SK-N-SH treated with all-trans-retinoic acid at 6 μM for 48 hours (cell line): ENCODE measurements around the gene EEFSEC.

ENCODE experiments used
- ATAC-seq: fragments of 200-7000 bp; cut with Tn5 transposase; 3 replicates; pipeline ENCODE4 v1.9.1; 2020; ENCODE audit warnings: mild to moderate bottlenecking, moderate library complexity
- ARNTL ChIP-seq: fragments of 450-650 bp; formaldehyde crosslinking; IDR thresholded peaks from 2 replicates; pipeline ENCODE4 v1.5.0; 2020; ENCODE audit warnings: low read depth, mild to moderate bottlenecking, moderate library complexity, borderline replicate concordance
- BACH2 ChIP-seq: fragments of 250-450 bp; sonication (Bioruptor Pico); IDR thresholded peaks from 2 replicates; pipeline ENCODE4 v1.9.0; 2021; ENCODE audit warnings: mild to moderate bottlenecking, borderline replicate concordance
- CSDC2 ChIP-seq: fragments of 250-450 bp; sonication (Bioruptor Pico); IDR thresholded peaks from 2 replicates; pipeline ENCODE4 v1.5.0; 2020; ENCODE audit warnings: mild to moderate bottlenecking, moderate library complexity
- ESRRG ChIP-seq: fragments of 250-450 bp; sonication (Bioruptor Pico); IDR thresholded peaks from 2 replicates; pipeline ENCODE4 v1.6.1; 2021; ENCODE audit warnings: mild to moderate bottlenecking
- GLIS3 ChIP-seq: fragments of 250-450 bp; sonication (Bioruptor Pico); IDR thresholded peaks from 2 replicates; pipeline ENCODE4 v1.5.0; 2020; ENCODE audit warnings: mild to moderate bottlenecking, moderate library complexity
- ISL1 ChIP-seq: fragments of 250-450 bp; sonication (Bioruptor Pico); IDR thresholded peaks from 2 replicates; pipeline ENCODE4 v2.1.2; 2022; ENCODE audit warnings: mild to moderate bottlenecking, moderate library complexity
- OSR1 ChIP-seq: fragments of 250-450 bp; sonication (Bioruptor Pico); IDR thresholded peaks from 2 replicates; pipeline ENCODE4 v1.8.0; 2022; ENCODE audit warnings: moderate library complexity, mild to moderate bottlenecking, inconsistent platforms
- PPARA ChIP-seq: fragments of 250-450 bp; sonication (Bioruptor Pico); IDR thresholded peaks from 2 replicates; pipeline ENCODE4 v1.5.0; 2020; ENCODE audit warnings: mild to moderate bottlenecking, borderline replicate concordance
- RARB ChIP-seq: fragments of 250-450 bp; sonication (Bioruptor Pico); IDR thresholded peaks from 2 replicates; pipeline ENCODE4 v1.8.0; 2021; ENCODE audit warnings: mild to moderate bottlenecking, moderate library complexity
- SNAI2 ChIP-seq: fragments of 250-450 bp; sonication (Bioruptor Pico); IDR thresholded peaks from 2 replicates; pipeline ENCODE4 v1.5.0; 2020; ENCODE audit warnings: mild to moderate bottlenecking, moderate library complexity
- TCF4 ChIP-seq: fragments of 250-450 bp; sonication (Bioruptor Pico); IDR thresholded peaks from 2 replicates; pipeline ENCODE4 v1.8.0; 2021; ENCODE audit warnings: mild to moderate bottlenecking, moderate library complexity, borderline replicate concordance
- TOX ChIP-seq: fragments of 250-450 bp; sonication (Bioruptor Pico); IDR thresholded peaks from 2 replicates; pipeline ENCODE4 v1.8.0; 2021; ENCODE audit warnings: mild to moderate bottlenecking, moderate library complexity, borderline replicate concordance
- ZC3H10 ChIP-seq: fragments of 250-450 bp; sonication (Bioruptor Pico); IDR thresholded peaks from 2 replicates; pipeline ENCODE4 v1.5.1; 2021; ENCODE audit warnings: mild to moderate bottlenecking, moderate library complexity
- ZFP3 ChIP-seq: fragments of 250-450 bp; sonication (Bioruptor Pico); IDR thresholded peaks from 2 replicates; pipeline ENCODE4 v1.5.0; 2020; ENCODE audit warnings: mild to moderate bottlenecking, moderate library complexity
- ZFP30 ChIP-seq: fragments of 450-650 bp; formaldehyde crosslinking; IDR thresholded peaks from 2 replicates; pipeline ENCODE4 v1.5.0; 2022; ENCODE audit warnings: mild to moderate bottlenecking, moderate library complexity
- ZNF565 ChIP-seq: fragments of 450-650 bp; formaldehyde crosslinking; conservative IDR thresholded peaks from 2 replicates; pipeline ENCODE4 v1.5.0; 2020; ENCODE audit warnings: low read depth, mild to moderate bottlenecking, moderate library complexity
- ZNF70 ChIP-seq: fragments of 450-650 bp; formaldehyde crosslinking; IDR thresholded peaks from 2 replicates; pipeline ENCODE4 v1.5.0; 2020; ENCODE audit warnings: mild to moderate bottlenecking, moderate library complexity
- ZNF8 ChIP-seq: fragments of 450-650 bp; formaldehyde crosslinking; IDR thresholded peaks from 2 replicates; pipeline ENCODE4 v1.5.0; 2020; ENCODE audit warnings: mild to moderate bottlenecking, moderate library complexity
- TF ChIP-seq, protein P1 (sequence below): fragments of 250-450 bp; sonication (Bioruptor Pico); IDR thresholded peaks from 2 replicates; pipeline ENCODE4 v1.5.1; 2021; ENCODE audit warnings: mild to moderate bottlenecking, moderate library complexity
- TF ChIP-seq, protein P2 (sequence below): fragments of 250-450 bp; sonication (Bioruptor Pico); IDR thresholded peaks from 2 replicates; pipeline ENCODE4 v1.8.0; 2021; ENCODE audit warnings: low read depth, mild to moderate bottlenecking, moderate library complexity, borderline replicate concordance
- TF ChIP-seq, protein P3 (sequence below): fragments of 250-450 bp; sonication (Bioruptor Pico); IDR thresholded peaks from 2 replicates; pipeline ENCODE4 v1.5.0; 2020; ENCODE audit warnings: mild to moderate bottlenecking, moderate library complexity
- TF ChIP-seq, protein P4 (sequence below): fragments of 250-450 bp; sonication (Bioruptor Pico); IDR thresholded peaks from 2 replicates; pipeline ENCODE4 v1.8.0; 2020; ENCODE audit warnings: mild to moderate bottlenecking, moderate library complexity, borderline replicate concordance

EEFSEC gene

DNA sequence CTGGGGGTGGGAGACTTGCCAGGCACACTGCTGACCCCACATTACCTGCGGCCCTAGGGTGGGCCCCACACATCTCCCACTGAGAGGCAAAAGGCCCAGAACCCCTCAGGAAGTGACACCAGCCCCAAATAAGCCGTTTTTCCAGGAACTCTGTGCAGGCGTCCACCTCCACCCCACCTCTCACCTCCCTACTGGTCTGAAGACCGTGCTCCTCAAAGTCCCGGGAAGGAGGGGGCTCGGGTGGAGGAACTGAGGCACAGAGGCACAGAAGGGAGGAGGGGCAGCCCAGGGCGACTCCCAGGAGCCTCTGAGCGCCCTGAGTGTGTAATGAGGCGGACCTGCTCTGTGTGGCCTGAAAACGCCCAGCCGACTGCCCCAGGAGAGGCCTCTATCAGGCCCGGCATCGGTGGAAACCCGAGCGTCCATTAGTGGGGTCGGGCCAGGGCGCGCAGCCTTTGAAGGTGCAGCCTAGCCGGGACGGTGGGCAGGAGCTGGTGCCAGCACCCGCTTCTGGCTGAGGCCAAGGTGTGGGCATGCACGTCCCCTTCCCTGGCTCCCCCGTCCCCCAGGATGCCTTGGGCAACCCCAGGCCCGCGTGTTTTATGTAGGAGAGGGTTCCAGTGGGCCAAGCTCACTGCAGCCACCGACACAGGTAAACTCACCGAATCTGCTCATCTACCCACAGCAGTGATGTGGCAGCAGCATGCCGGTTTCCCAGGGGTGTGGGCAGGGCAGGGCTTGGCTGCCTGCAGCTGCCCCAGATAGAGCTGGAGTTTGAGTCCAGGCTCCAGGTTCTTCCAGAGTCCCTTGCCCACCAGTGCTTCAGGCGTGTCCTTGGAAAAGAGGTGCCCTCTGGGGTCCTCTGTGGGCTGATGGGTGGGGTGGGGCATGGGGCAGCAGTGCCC, 257.6 kb downstream of the EEFSEC start:
- peak; percentile 26; the same call in 1 of the 2 replicates for TF ChIP-seq BACH2 (CRISPR knock-in tag)
- TF ChIP-seq ZNF70 (CRISPR knock-in tag): no peak
- TF ChIP-seq, protein P1, sequence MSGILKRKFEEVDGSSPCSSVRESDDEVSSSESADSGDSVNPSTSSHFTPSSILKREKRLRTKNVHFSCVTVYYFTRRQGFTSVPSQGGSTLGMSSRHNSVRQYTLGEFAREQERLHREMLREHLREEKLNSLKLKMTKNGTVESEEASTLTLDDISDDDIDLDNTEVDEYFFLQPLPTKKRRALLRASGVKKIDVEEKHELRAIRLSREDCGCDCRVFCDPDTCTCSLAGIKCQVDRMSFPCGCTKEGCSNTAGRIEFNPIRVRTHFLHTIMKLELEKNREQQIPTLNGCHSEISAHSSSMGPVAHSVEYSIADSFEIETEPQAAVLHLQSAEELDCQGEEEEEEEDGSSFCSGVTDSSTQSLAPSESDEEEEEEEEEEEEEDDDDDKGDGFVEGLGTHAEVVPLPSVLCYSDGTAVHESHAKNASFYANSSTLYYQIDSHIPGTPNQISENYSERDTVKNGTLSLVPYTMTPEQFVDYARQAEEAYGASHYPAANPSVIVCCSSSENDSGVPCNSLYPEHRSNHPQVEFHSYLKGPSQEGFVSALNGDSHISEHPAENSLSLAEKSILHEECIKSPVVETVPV (CRISPR knock-in tag): no peak

DNA sequence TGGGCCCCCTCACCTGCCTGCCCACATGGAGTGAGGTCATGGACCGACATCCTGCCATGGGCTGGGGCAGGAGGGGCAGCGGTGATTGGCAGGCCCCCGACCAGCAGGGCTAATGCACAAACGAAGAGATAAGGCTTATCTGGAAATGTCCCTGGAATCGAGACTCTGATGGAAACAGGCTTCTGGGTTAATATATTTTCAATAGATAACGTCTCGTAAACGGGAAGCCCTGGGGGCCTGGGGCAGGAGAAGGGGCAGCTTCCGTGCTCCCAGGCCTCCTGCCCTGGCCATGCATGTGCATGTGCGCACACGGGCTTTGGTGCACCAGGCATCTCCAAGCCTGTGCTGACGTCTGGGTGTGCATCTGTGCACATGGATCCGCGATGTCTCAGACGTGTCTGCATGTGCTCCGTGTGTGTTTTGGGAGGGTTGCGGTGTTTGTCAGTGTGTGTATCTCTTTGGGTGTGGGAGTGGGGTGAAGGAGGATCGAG, 258.3 kb downstream of the EEFSEC start:
- TF ChIP-seq ARNTL (peak; percentile 51; the same call in 1 of the 2 replicates), OSR1 (CRISPR knock-in tag) (no peak), TCF4 (CRISPR knock-in tag) (peak; percentile 98), PPARA (CRISPR knock-in tag) (no peak), GLIS3 (CRISPR knock-in tag) (peak; percentile 89; the same call in 1 of the 2 replicates), ZFP3 (CRISPR knock-in tag) (no peak; the same call in 1 of the 2 replicates), ZFP30 (no peak)
- TF ChIP-seq, protein P1 (CRISPR knock-in tag): peak; percentile 73; the same call in 1 of the 2 replicates
- TF ChIP-seq, all 23 proteins: peak for 4
- ATAC-seq: peak; percentile 9; the same call in 1 of the 3 replicates

More for the DNA sequence above, 257.6 kb downstream of the EEFSEC start:
- peak; percentile 3; the same call in 1 of the 3 replicates for ATAC-seq

DNA sequence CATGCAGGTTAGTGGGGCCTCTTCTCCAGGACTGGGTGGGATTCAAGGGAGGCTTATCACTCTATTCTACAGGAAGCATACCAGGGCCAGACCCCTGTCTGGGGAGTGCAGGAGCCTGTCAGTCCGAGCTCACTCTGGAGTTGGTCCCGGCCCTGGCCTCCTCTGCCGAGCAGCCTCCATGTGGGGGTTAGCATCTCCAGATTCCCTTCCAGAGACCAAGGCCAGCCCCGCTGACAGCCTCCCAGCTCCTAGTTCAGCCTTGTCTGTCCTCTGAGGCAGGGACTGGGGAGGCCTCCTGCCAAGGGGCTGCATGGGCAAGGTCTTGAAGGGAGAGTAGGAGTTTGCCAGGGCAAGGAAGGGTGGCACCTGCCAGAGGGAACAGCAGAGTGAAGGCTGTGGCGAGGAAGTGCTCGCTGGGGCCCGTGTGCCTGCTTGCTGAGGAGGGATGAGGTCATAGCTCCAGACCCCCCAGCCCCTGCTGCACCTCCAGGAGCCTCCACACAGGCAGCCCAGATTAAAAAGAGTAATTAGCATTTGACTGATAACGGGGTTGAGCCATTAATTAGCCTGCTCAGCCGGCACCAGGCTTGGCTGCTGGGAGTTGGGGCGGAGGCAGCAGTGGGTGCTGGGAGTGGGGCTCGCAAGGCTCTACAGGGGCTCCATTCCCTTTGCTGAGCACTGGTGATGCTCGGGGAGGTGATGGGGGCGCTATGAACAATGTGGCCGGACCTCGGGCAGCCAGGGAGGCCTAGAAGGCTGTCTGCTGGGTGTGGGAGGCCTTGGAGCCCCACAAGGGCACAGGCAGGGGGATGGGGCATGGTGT, 259.1 kb downstream of the EEFSEC start:
- ATAC-seq: no peak
- TF ChIP-seq TCF4 (CRISPR knock-in tag) (peak; percentile 38; the same call in 1 of the 2 replicates), GLIS3 (CRISPR knock-in tag) (peak; percentile 33; the same call in 1 of the 2 replicates), PPARA (CRISPR knock-in tag) (no peak), BACH2 (CRISPR knock-in tag) (no peak), SNAI2 (CRISPR knock-in tag) (no peak), ZNF565 (CRISPR knock-in tag) (no peak), ARNTL (no peak), OSR1 (CRISPR knock-in tag) (no peak), CSDC2 (CRISPR knock-in tag) (no peak), TOX (no peak), RARB (CRISPR knock-in tag) (no peak), ESRRG (CRISPR knock-in tag) (no peak), ZFP3 (CRISPR knock-in tag) (peak; percentile 99), ZC3H10 (CRISPR knock-in tag) (no peak), ISL1 (no peak), ZNF8 (0 out of 2 replicates have a peak, but pooled peaks have one; percentile 5)
- TF ChIP-seq, protein P1 (CRISPR knock-in tag): no peak
- TF ChIP-seq, protein P2, sequence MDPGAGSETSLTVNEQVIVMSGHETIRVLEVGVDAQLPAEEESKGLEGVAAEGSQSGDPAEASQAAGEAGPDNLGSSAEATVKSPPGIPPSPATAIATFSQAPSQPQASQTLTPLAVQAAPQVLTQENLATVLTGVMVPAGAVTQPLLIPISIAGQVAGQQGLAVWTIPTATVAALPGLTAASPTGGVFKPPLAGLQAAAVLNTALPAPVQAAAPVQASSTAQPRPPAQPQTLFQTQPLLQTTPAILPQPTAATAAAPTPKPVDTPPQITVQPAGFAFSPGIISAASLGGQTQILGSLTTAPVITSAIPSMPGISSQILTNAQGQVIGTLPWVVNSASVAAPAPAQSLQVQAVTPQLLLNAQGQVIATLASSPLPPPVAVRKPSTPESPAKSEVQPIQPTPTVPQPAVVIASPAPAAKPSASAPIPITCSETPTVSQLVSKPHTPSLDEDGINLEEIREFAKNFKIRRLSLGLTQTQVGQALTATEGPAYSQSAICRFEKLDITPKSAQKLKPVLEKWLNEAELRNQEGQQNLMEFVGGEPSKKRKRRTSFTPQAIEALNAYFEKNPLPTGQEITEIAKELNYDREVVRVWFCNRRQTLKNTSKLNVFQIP (CRISPR knock-in tag): no peak
- TF ChIP-seq, protein P3, sequence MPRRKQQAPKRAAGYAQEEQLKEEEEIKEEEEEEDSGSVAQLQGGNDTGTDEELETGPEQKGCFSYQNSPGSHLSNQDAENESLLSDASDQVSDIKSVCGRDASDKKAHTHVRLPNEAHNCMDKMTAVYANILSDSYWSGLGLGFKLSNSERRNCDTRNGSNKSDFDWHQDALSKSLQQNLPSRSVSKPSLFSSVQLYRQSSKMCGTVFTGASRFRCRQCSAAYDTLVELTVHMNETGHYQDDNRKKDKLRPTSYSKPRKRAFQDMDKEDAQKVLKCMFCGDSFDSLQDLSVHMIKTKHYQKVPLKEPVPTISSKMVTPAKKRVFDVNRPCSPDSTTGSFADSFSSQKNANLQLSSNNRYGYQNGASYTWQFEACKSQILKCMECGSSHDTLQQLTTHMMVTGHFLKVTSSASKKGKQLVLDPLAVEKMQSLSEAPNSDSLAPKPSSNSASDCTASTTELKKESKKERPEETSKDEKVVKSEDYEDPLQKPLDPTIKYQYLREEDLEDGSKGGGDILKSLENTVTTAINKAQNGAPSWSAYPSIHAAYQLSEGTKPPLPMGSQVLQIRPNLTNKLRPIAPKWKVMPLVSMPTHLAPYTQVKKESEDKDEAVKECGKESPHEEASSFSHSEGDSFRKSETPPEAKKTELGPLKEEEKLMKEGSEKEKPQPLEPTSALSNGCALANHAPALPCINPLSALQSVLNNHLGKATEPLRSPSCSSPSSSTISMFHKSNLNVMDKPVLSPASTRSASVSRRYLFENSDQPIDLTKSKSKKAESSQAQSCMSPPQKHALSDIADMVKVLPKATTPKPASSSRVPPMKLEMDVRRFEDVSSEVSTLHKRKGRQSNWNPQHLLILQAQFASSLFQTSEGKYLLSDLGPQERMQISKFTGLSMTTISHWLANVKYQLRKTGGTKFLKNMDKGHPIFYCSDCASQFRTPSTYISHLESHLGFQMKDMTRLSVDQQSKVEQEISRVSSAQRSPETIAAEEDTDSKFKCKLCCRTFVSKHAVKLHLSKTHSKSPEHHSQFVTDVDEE (CRISPR knock-in tag): peak; percentile 16; the same call in 1 of the 2 replicates
- TF ChIP-seq, protein P4, sequence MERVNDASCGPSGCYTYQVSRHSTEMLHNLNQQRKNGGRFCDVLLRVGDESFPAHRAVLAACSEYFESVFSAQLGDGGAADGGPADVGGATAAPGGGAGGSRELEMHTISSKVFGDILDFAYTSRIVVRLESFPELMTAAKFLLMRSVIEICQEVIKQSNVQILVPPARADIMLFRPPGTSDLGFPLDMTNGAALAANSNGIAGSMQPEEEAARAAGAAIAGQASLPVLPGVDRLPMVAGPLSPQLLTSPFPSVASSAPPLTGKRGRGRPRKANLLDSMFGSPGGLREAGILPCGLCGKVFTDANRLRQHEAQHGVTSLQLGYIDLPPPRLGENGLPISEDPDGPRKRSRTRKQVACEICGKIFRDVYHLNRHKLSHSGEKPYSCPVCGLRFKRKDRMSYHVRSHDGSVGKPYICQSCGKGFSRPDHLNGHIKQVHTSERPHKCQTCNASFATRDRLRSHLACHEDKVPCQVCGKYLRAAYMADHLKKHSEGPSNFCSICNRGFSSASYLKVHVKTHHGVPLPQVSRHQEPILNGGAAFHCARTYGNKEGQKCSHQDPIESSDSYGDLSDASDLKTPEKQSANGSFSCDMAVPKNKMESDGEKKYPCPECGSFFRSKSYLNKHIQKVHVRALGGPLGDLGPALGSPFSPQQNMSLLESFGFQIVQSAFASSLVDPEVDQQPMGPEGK: no peak
